HCT116 (cell line): Measurements from ENCODE around the gene BRICD5. TPM values are rescaled to one million over a fixed set of nuclear protein-coding genes. Genes with fewer than 3 reads are reported as not detected.

Experiments used
- ATAC-seq: fragments of 200-7000 bp; cut with Tn5 transposase; 2 replicates; pipeline ENCODE4 v1.9.1; 2020; ENCODE audit warnings: mild to moderate bottlenecking, moderate library complexity
- BruUV-seq: library from RNA; stranded (reverse); fragments of 400-500 nt; replicated peaks from 2 replicates; lab custom pipeline; 2021; lab: Mats Ljungman, UMichigan
- CTCF ChIA-PET: fragments of 300-600 bp; sonication (Branson Sonifier 250); formaldehyde crosslinking; loops from one replicate; lab custom pipeline; 2021; ENCODE audit warnings: antibody characterized with exemption; lab: Charles Lee
- POLR2A ChIA-PET: fragments of 300-600, 350-600 bp; sonication (Branson Sonifier 250); formaldehyde crosslinking; loops from one replicate; lab custom pipeline; 2021; ENCODE audit warnings: antibody characterized with exemption; lab: Charles Lee
- RAD21 ChIA-PET, 2 experiments: fragments of 300-600 bp; sonication (Branson Sonifier 250); formaldehyde crosslinking; loops; one replicate each; lab custom pipeline; 2023; ENCODE audit warnings: low total read pairs in 2 of 2; ENCODE audit not compliant: uncharacterized antibody in 2 of 2, unreplicated experiment in 2 of 2, low non-redundant PET in 1 of 2; lab: Charles Lee
- DNase-seq: peaks from one replicate; pipeline ENCODE4 v3.0.0-alpha.2; 2010; ENCODE audit warnings: low read depth, low spot score
- H2AFZ ChIP-seq: fragments of 200-600 bp; shearing (Covaris generic), sonication (generic); 2 replicates; pipeline ENCODE4 v1.6.1; 2017; ENCODE audit warnings: low read depth, mixed run types, mixed read lengths, antibody characterized with exemption, low read length; ENCODE audit not compliant: poor library complexity, severe bottlenecking
- H3K27ac ChIP-seq: 2 replicates; pipeline ENCODE4 v1.5.1; 2012; ENCODE audit warnings: low read depth, low read length
- H3K27me3 ChIP-seq: fragments of 200-600 bp; sonication (generic); 2 replicates; pipeline ENCODE4 v1.6.1; 2016; ENCODE audit warnings: mixed run types, low read length, mixed read lengths; ENCODE audit not compliant: insufficient read depth
- H3K36me3 ChIP-seq, 2 experiments: fragments of 200-500 bp in 1 of 2; fragments of 200-600 bp in 1 of 2; sonication (Bioruptor generic) in 1 of 2; sonication (generic) in 1 of 2; 2 replicates each; pipeline versions ENCODE4 v1.5.1 to v1.6.1; 2014 to 2016; ENCODE audit warnings: low read length in 2 of 2, inconsistent platforms in 1 of 2, mixed read lengths in 1 of 2, mixed run types in 1 of 2; ENCODE audit not compliant: insufficient read depth in 2 of 2, control insufficient read depth in 1 of 2
- H3K4me1 ChIP-seq, 2 experiments: fragments of 200-600 bp in 1 of 2; sonication (generic) in 1 of 2; 2 replicates each; pipeline versions ENCODE4 v1.5.1 to v1.6.1; 2012 to 2017; ENCODE audit warnings: low read length in 2 of 2, inconsistent platforms in 1 of 2, mild to moderate bottlenecking in 1 of 2, mixed read lengths in 1 of 2, mixed run types in 1 of 2, moderate library complexity in 1 of 2; ENCODE audit not compliant: insufficient read depth in 2 of 2, control insufficient read depth in 1 of 2
- H3K4me2 ChIP-seq: fragments of 200-600 bp; sonication (generic); 2 replicates; pipeline ENCODE4 v1.6.1; 2017; ENCODE audit warnings: mixed run types, low read length, mixed read lengths
- H3K4me3 ChIP-seq, 2 experiments: fragments of 200-600 bp in 1 of 2; sonication (generic) in 1 of 2; replicated peaks in 1 of 2; 2 replicates each; pipeline ENCODE4 v1.5.1; 2011 to 2016; ENCODE audit warnings: low read length in 2 of 2, control low read depth in 1 of 2, low read depth in 1 of 2, mild to moderate bottlenecking in 1 of 2, mixed read lengths in 1 of 2, mixed run types in 1 of 2
- H3K79me2 ChIP-seq: fragments of 200-600 bp; sonication (generic); 2 replicates; pipeline ENCODE4 v1.6.1; 2017; ENCODE audit warnings: mild to moderate bottlenecking, mixed run types, low read length, moderate library complexity, mixed read lengths; ENCODE audit not compliant: insufficient read depth
- H3K9ac ChIP-seq: fragments of 200-600 bp; sonication (generic); 2 replicates; pipeline ENCODE4 v1.6.1; 2016; ENCODE audit warnings: low read length, mixed read lengths
- H3K9me2 ChIP-seq: fragments of 200-600 bp; sonication (generic), shearing (Covaris generic); 2 replicates; pipeline ENCODE4 v1.6.1; 2017; ENCODE audit warnings: mixed run types, mild to moderate bottlenecking, moderate library complexity; ENCODE audit not compliant: insufficient read depth
- H3K9me3 ChIP-seq, 2 experiments: fragments of 200-500 bp in 1 of 2; fragments of 200-600 bp in 1 of 2; sonication (Bioruptor generic) in 1 of 2; sonication (generic) in 1 of 2; 2 replicates each; pipeline ENCODE4 v1.6.1; 2014 to 2017; ENCODE audit warnings: low read length in 2 of 2, mixed read lengths in 2 of 2, inconsistent platforms in 1 of 2, low read depth in 1 of 2, mild to moderate bottlenecking in 1 of 2, mixed run types in 1 of 2, moderate library complexity in 1 of 2; ENCODE audit not compliant: control insufficient read depth in 1 of 2, insufficient read depth in 1 of 2
- H4K20me1 ChIP-seq: fragments of 200-600 bp; sonication (generic), shearing (Covaris generic); 2 replicates; pipeline ENCODE4 v1.6.1; 2017; ENCODE audit warnings: mixed run types, mild to moderate bottlenecking, moderate library complexity; ENCODE audit not compliant: insufficient read depth
- ATF3 ChIP-seq: IDR thresholded peaks from 2 replicates; pipeline ENCODE4 v1.6.1; 2012
- CEBPB ChIP-seq: IDR thresholded peaks from 2 replicates; pipeline ENCODE4 v1.6.1; 2012; ENCODE audit warnings: low read depth
- CTCF ChIP-seq, 3 experiments: fragments of 200-600 bp in 1 of 3; sonication (generic) in 1 of 3; IDR thresholded peaks in 2 of 3; conservative IDR thresholded peaks in 1 of 3; 2 replicates each; pipeline ENCODE4 v1.5.1; 2012 to 2017; ENCODE audit warnings: low read depth in 2 of 3, low read length in 2 of 3, antibody characterized with exemption in 1 of 3, borderline replicate concordance in 1 of 3, control low read depth in 1 of 3, mild to moderate bottlenecking in 1 of 3, mixed read lengths in 1 of 3, mixed run types in 1 of 3, moderate library complexity in 1 of 3; ENCODE audit not compliant: insufficient read depth in 1 of 3
- EGR1 ChIP-seq: IDR thresholded peaks from 2 replicates; pipeline ENCODE4 v1.6.1; 2012; ENCODE audit warnings: low read depth
- EZH2 ChIP-seq: fragments of 200-600 bp; sonication (generic); IDR thresholded peaks from 2 replicates; pipeline ENCODE4 v1.6.1; 2017; ENCODE audit warnings: antibody characterized with exemption, mixed run types
- EZH2phosphoT487 ChIP-seq: fragments of 200-600 bp; IDR thresholded peaks from 2 replicates; pipeline ENCODE4 v1.6.1; 2018; ENCODE audit warnings: antibody characterized with exemption, borderline replicate concordance
- FOSL1 ChIP-seq: IDR thresholded peaks from 2 replicates; pipeline ENCODE4 v1.6.1; 2012; ENCODE audit warnings: low read depth
- JUND ChIP-seq: IDR thresholded peaks from 2 replicates; pipeline ENCODE4 v1.6.1; 2012
- MAX ChIP-seq: IDR thresholded peaks from 2 replicates; pipeline ENCODE4 v1.6.1; 2012
- POLR2A ChIP-seq: IDR thresholded peaks from 2 replicates; pipeline ENCODE4 v1.7.0; 2011; ENCODE audit warnings: borderline replicate concordance; ENCODE audit not compliant: insufficient read depth, insufficient read length; ENCODE audit errors: extremely low read depth
- POLR2AphosphoS5 ChIP-seq: IDR thresholded peaks from 2 replicates; pipeline ENCODE4 v1.6.1; 2011; ENCODE audit warnings: mild to moderate bottlenecking, low read depth, low read length, moderate library complexity
- RAD21 ChIP-seq: IDR thresholded peaks from 2 replicates; pipeline ENCODE4 v1.6.1; 2012; ENCODE audit warnings: low read depth, mild to moderate bottlenecking
- REST ChIP-seq: IDR thresholded peaks from 2 replicates; pipeline ENCODE4 v1.6.1; 2012; ENCODE audit warnings: low read depth
- TCF7L2 ChIP-seq: IDR thresholded peaks from 2 replicates; pipeline ENCODE4 v1.7.0; 2011; ENCODE audit warnings: borderline replicate concordance, inconsistent platforms; ENCODE audit not compliant: insufficient read depth, insufficient read length; ENCODE audit errors: extremely low read depth
- YY1 ChIP-seq: IDR thresholded peaks from 2 replicates; pipeline ENCODE4 v1.6.1; 2011; ENCODE audit warnings: low read length, low read depth, moderate library complexity, mild to moderate bottlenecking; ENCODE audit not compliant: insufficient replicate concordance; ENCODE audit errors: extremely low read depth
- ZBTB33 ChIP-seq: IDR thresholded peaks from 2 replicates; pipeline ENCODE4 v1.6.1; 2011; ENCODE audit warnings: mild to moderate bottlenecking, low read length, moderate library complexity; ENCODE audit not compliant: insufficient replicate concordance; ENCODE audit errors: extremely low read depth
- ZFX ChIP-seq: fragments of 450-650 bp; IDR thresholded peaks from 2 replicates; pipeline ENCODE4 v1.6.1; 2017
- ZNF274 ChIP-seq: fragments of 200-500 bp; sonication (Bioruptor generic); IDR thresholded peaks from 2 replicates; pipeline ENCODE4 v1.6.1; 2014; ENCODE audit warnings: mild to moderate bottlenecking, low read depth, low read length, inconsistent platforms
- intact Hi-C: fragments of 100-400 bp; cut with micrococcal nuclease; formaldehyde crosslinking; loops from 2 replicates; pipeline ENCODE4 v1.10.0; 2022
- total RNA-seq: library from RNA; stranded (reverse); gene quantifications from one replicate; pipeline ENCODE4 v1.2.1, GENCODE V29; 2021; ENCODE audit not compliant: unreplicated experiment

BRICD5 gene
- total RNA-seq, 1 experiment from 2014 or later: 9.8 TPM

GRCh38 chr16:2211923-2212347, 1.3 kb upstream of the BRICD5 start (continued):
- TF ChIP-seq ATF3: no peak
- no peak for TF ChIP-seq POLR2AphosphoS5
- TF ChIP-seq, all 23 proteins: peak for 0

- H3K4me3 ChIP-seq: no peak overlapping the region
- ATAC-seq (no peak), DNase-seq (no peak)
- H3K4me1 ChIP-seq: peaks cover 16 to 38% of the 10 kb centered on the region in 2 experiments
- no peak overlapping the region for H3K9ac ChIP-seq
- no peaks in the 10 kb centered on the region for H3K27me3 ChIP-seq
- H3K27ac ChIP-seq: no peak overlapping the region
- peaks cover 4 to 33% of the 10 kb centered on the region in 2 experiments; a peak in 3 of 4 replicates for H3K36me3 ChIP-seq
- H3K9me3 ChIP-seq: no peaks in the 10 kb centered on the region
- RAD21 ChIA-PET: no interaction called here
- BruUV-seq: no TSS peak
- POLR2A ChIA-PET: no interaction called here
- CTCF ChIA-PET: no interaction called here
- H3K79me2 ChIP-seq: peaks cover 53% of the 10 kb centered on the region
- no peaks in the 10 kb centered on the region for H3K9me2 ChIP-seq
- no peak overlapping the region for H2AFZ ChIP-seq
- H3K4me2 ChIP-seq: no peak overlapping the region
- TF ChIP-seq EZH2phosphoT487 (no peak), ATF3 (no peak), ZBTB33 (no peak), EGR1 (no peak), JUND (no peak), CEBPB (no peak), POLR2AphosphoS5 (no peak), CTCF (IDR thresholded peaks at IDR 0.05 in 2 of 3, conservative IDR thresholded peaks at IDR 0.05 in 1 of 3; ENCODE audit: borderline replicate concordance in 1 of 3, insufficient read depth in 1 of 3, low read depth in 2 of 3, low read length in 2 of 3) (no peak), FOSL1 (no peak), POLR2A (no peak), ZFX (no peak), REST (no peak), TCF7L2 (no peak), YY1 (no peak), ZNF274 (no peak), RAD21 (no peak), EZH2 (no peak), MAX (no peak)
- H4K20me1 ChIP-seq: peaks cover 9% of the 10 kb centered on the region; the same call in 1 of the 2 replicates
- intact Hi-C loops: no loop called here
Measured at GRCh38 chr16:2210009-2210332, 692 bp downstream of the BRICD5 start.
